ENCODE results near the gene LYST. TPM values are rescaled to one million over a fixed set of nuclear protein-coding genes. Genes with fewer than 3 reads are reported as not detected.
A peak's percentile ranks its signal among the peaks of the same experiment; 100 is the strongest.

LYST gene
- total RNA-seq, 1 experiment from 2014 or later = 7.0 TPM

GRCh38 chr1:235867903-235868469 is 1.3 kb upstream of the LYST start:
- Histone ChIP-seq H3K9me3 (no peaks in the 10 kb centered on the region), H3K27me3 (no peaks in the 10 kb centered on the region), H3K36me3 (no peaks in the 10 kb centered on the region), H3K4me3 (peak overlapping the region; percentile 72; the same call in 1 of the 2 replicates)
- DNase-seq = no peak

GRCh38 chr1:235866913-235867845 is 473 bp upstream of the LYST start:
- Histone ChIP-seq H3K27me3 (no peaks in the 10 kb centered on the region), H3K4me3 (peak overlapping the region; percentile 72), H3K9me3 (no peaks in the 10 kb centered on the region), H3K36me3 (no peaks in the 10 kb centered on the region)
- peak; percentile 93 for DNase-seq

- H3K27me3 ChIP-seq = no peaks in the 10 kb centered on the region
- peak overlapping the region; percentile 72 for H3K4me3 ChIP-seq
- H3K36me3 ChIP-seq = no peaks in the 10 kb centered on the region
- no peaks in the 10 kb centered on the region for H3K9me3 ChIP-seq
- DNase-seq = no peak
Measured at GRCh38 chr1:235865565-235866204, 1.0 kb downstream of the LYST start.

GRCh38 chr1:235864931-235865525 is 1.7 kb downstream of the LYST start:
- DNase-seq = no peak
- H3K36me3 ChIP-seq = no peaks in the 10 kb centered on the region
- H3K9me3 ChIP-seq = no peaks in the 10 kb centered on the region
- H3K27me3 ChIP-seq = no peaks in the 10 kb centered on the region
- H3K4me3 ChIP-seq = no peak overlapping the region; the same call in 1 of the 2 replicates

- DNase-seq = no peak
- no peak overlapping the region for H3K4me3 ChIP-seq
Measured at GRCh38 chr1:235864469-235864868, 2.2 kb downstream of the LYST start.

GRCh38 chr1:235863699-235864093 is 3.0 kb downstream of the LYST start:
- no peaks in the 10 kb centered on the region for H3K36me3 ChIP-seq
- H3K9me3 ChIP-seq = no peaks in the 10 kb centered on the region
- DNase-seq = no peak
- H3K4me3 ChIP-seq = no peak overlapping the region
- no peaks in the 10 kb centered on the region for H3K27me3 ChIP-seq

More at GRCh38 chr1:235864469-235864868, 2.2 kb downstream of the LYST start:
- H3K27me3 ChIP-seq = no peaks in the 10 kb centered on the region
- no peaks in the 10 kb centered on the region for H3K36me3 ChIP-seq
- H3K9me3 ChIP-seq = no peaks in the 10 kb centered on the region

GRCh38 chr1:235861857-235862256 is 4.8 kb downstream of the LYST start:
- H3K27me3 ChIP-seq = no peaks in the 10 kb centered on the region
- H3K4me3 ChIP-seq = no peak overlapping the region
- H3K9me3 ChIP-seq = no peaks in the 10 kb centered on the region
- no peak for DNase-seq
- H3K36me3 ChIP-seq = no peaks in the 10 kb centered on the region

GRCh38 chr1:235860829-235861228 is 5.9 kb downstream of the LYST start:
- no peak overlapping the region for H3K4me3 ChIP-seq
- no peaks in the 10 kb centered on the region for H3K36me3 ChIP-seq
- H3K9me3 ChIP-seq = no peaks in the 10 kb centered on the region
- DNase-seq = no peak
- H3K27me3 ChIP-seq = no peaks in the 10 kb centered on the region

- no peaks in the 10 kb centered on the region for H3K9me3 ChIP-seq
- DNase-seq = no peak
- no peak overlapping the region for H3K4me3 ChIP-seq
- no peaks in the 10 kb centered on the region for H3K27me3 ChIP-seq
- no peaks in the 10 kb centered on the region for H3K36me3 ChIP-seq
Measured at GRCh38 chr1:235859789-235860188, 6.9 kb downstream of the LYST start.

GRCh38 chr1:235858766-235859165 is 7.9 kb downstream of the LYST start:
- Histone ChIP-seq H3K9me3 (no peaks in the 10 kb centered on the region), H3K27me3 (no peaks in the 10 kb centered on the region), H3K36me3 (no peaks in the 10 kb centered on the region), H3K4me3 (no peak overlapping the region)
- no peak for DNase-seq

- Histone ChIP-seq H3K27me3 (no peaks in the 10 kb centered on the region), H3K36me3 (no peaks in the 10 kb centered on the region), H3K9me3 (no peaks in the 10 kb centered on the region), H3K4me3 (no peak overlapping the region)
- no peak for DNase-seq
Measured at GRCh38 chr1:235857756-235858155, 8.9 kb downstream of the LYST start.

GRCh38 chr1:235855811-235856429 is 10.8 kb downstream of the LYST start:
- Histone ChIP-seq H3K27me3 (no peaks in the 10 kb centered on the region), H3K4me3 (no peak overlapping the region), H3K36me3 (no peaks in the 10 kb centered on the region), H3K9me3 (no peaks in the 10 kb centered on the region)
- no peak for DNase-seq

- H3K27me3 ChIP-seq = no peaks in the 10 kb centered on the region
Measured at GRCh38 chr1:235854347-235854746, 12.4 kb downstream of the LYST start.

GRCh38 chr1:235853653-235854052 is 13.1 kb downstream of the LYST start:
- Histone ChIP-seq H3K9me3 (no peaks in the 10 kb centered on the region), H3K4me3 (no peak overlapping the region), H3K36me3 (no peaks in the 10 kb centered on the region; the same call in 1 of the 2 replicates), H3K27me3 (no peaks in the 10 kb centered on the region)
- no peak for DNase-seq

More at GRCh38 chr1:235854347-235854746, 12.4 kb downstream of the LYST start:
- H3K9me3 ChIP-seq = no peaks in the 10 kb centered on the region
- no peak overlapping the region for H3K4me3 ChIP-seq
- no peak for DNase-seq
- no peaks in the 10 kb centered on the region; the same call in 1 of the 2 replicates for H3K36me3 ChIP-seq

- Histone ChIP-seq H3K27me3 (no peaks in the 10 kb centered on the region), H3K4me3 (no peak overlapping the region), H3K9me3 (no peaks in the 10 kb centered on the region), H3K36me3 (no peaks in the 10 kb centered on the region; the same call in 1 of the 2 replicates)
- peak; percentile 5 for DNase-seq
Measured at GRCh38 chr1:235852887-235853286, 13.8 kb downstream of the LYST start.

- DNase-seq = no peak
- H3K27me3 ChIP-seq = no peaks in the 10 kb centered on the region
- H3K4me3 ChIP-seq = no peak overlapping the region
- no peaks in the 10 kb centered on the region; the same call in 1 of the 2 replicates for H3K36me3 ChIP-seq
- H3K9me3 ChIP-seq = peaks cover 4% of the 10 kb centered on the region
Measured at GRCh38 chr1:235851939-235852338, 14.8 kb downstream of the LYST start.

Data from MG63 (cell line).